ENCODE data around the gene STAMBPL1. TPM values are rescaled to one million over a fixed set of nuclear protein-coding genes. Genes with fewer than 3 reads are reported as not detected.

STAMBPL1 gene
- total RNA-seq, 1 donor from 2014 or later: 15.7 TPM

GRCh38 chr10:88853155-88853881, 26.7 kb upstream of the STAMBPL1 start:
- no peaks in the 10 kb centered on the region for H3K36me3 ChIP-seq
- intact Hi-C loops (cut with DNase I): no loop called here

GRCh38 chr10:88854684-88855083, 25.4 kb upstream of the STAMBPL1 start:
- no peak for DNase-seq (ENCODE audit: extremely low spot score in 2 of 2)
- Histone ChIP-seq H3K27ac (no peak overlapping the region), H3K4me3 (no peak overlapping the region), H3K4me1 (peaks cover 12% of the 10 kb centered on the region), H3K27me3 (no peaks in the 10 kb centered on the region), H3K36me3 (no peaks in the 10 kb centered on the region), H3K9me3 (no peaks in the 10 kb centered on the region)
- TF ChIP-seq POLR2AphosphoS5 (IDR thresholded peaks at IDR 0.05; ENCODE audit: insufficient read depth in 1 of 2, low read depth in 1 of 2): no peak
- TF ChIP-seq POLR2A (IDR thresholded peaks at IDR 0.05): no peak
- no peak for TF ChIP-seq CTCF (IDR thresholded peaks at IDR 0.05)
- intact Hi-C loops (cut with DNase I): no loop called here

More at GRCh38 chr10:88853155-88853881, 26.7 kb upstream of the STAMBPL1 start:
- H3K4me3 ChIP-seq: no peak overlapping the region
- TF ChIP-seq POLR2A (IDR thresholded peaks at IDR 0.05) (no peak), CTCF (IDR thresholded peaks at IDR 0.05) (no peak), POLR2AphosphoS5 (IDR thresholded peaks at IDR 0.05; ENCODE audit: insufficient read depth in 1 of 2, low read depth in 1 of 2) (no peak)
- H3K27ac ChIP-seq: no peak overlapping the region
- H3K9me3 ChIP-seq: no peaks in the 10 kb centered on the region
- DNase-seq (ENCODE audit: extremely low spot score in 2 of 2): no peak
- H3K27me3 ChIP-seq: no peaks in the 10 kb centered on the region
- H3K4me1 ChIP-seq: peaks cover 12% of the 10 kb centered on the region

GRCh38 chr10:88857831-88858230, 22.2 kb upstream of the STAMBPL1 start:
- Histone ChIP-seq H3K27ac (no peak overlapping the region), H3K27me3 (no peaks in the 10 kb centered on the region), H3K9me3 (no peaks in the 10 kb centered on the region), H3K4me1 (peaks cover 4% of the 10 kb centered on the region), H3K4me3 (no peak overlapping the region), H3K36me3 (no peaks in the 10 kb centered on the region)
- no peak for DNase-seq (ENCODE audit: extremely low spot score in 2 of 2)
- no peak for TF ChIP-seq POLR2AphosphoS5 (IDR thresholded peaks at IDR 0.05; ENCODE audit: insufficient read depth in 1 of 2, low read depth in 1 of 2)
- TF ChIP-seq CTCF (IDR thresholded peaks at IDR 0.05): no peak
- TF ChIP-seq POLR2A (IDR thresholded peaks at IDR 0.05): no peak
- intact Hi-C loops (cut with DNase I): no loop called here

- H3K9me3 ChIP-seq: no peaks in the 10 kb centered on the region
- peak in 1 of 2 donors; percentile 70 for TF ChIP-seq POLR2AphosphoS5 (IDR thresholded peaks at IDR 0.05; ENCODE audit: insufficient read depth in 1 of 2, low read depth in 1 of 2)
- TF ChIP-seq CTCF (IDR thresholded peaks at IDR 0.05): no peak
- no peaks in the 10 kb centered on the region for H3K27me3 ChIP-seq
- DNase-seq (ENCODE audit: extremely low spot score in 2 of 2): no peak
- no peak overlapping the region for H3K27ac ChIP-seq
- intact Hi-C loops (cut with DNase I): no loop called here
- no peak overlapping the region for H3K4me3 ChIP-seq
- no peaks in the 10 kb centered on the region for H3K4me1 ChIP-seq
- H3K36me3 ChIP-seq: no peaks in the 10 kb centered on the region
Observed at GRCh38 chr10:88858491-88858890, 21.6 kb upstream of the STAMBPL1 start.

GRCh38 chr10:88861036-88861435, 19.0 kb upstream of the STAMBPL1 start:
- intact Hi-C loops (cut with DNase I): no loop called here
- no peaks in the 10 kb centered on the region for H3K9me3 ChIP-seq
- no peak overlapping the region for H3K27ac ChIP-seq
- H3K36me3 ChIP-seq: no peaks in the 10 kb centered on the region
- H3K4me3 ChIP-seq: no peak overlapping the region
- H3K4me1 ChIP-seq: no peaks in the 10 kb centered on the region
- H3K27me3 ChIP-seq: no peaks in the 10 kb centered on the region
- no peak for DNase-seq (ENCODE audit: extremely low spot score in 2 of 2)
- TF ChIP-seq POLR2A (IDR thresholded peaks at IDR 0.05) (no peak), CTCF (IDR thresholded peaks at IDR 0.05) (no peak), POLR2AphosphoS5 (IDR thresholded peaks at IDR 0.05; ENCODE audit: insufficient read depth in 1 of 2, low read depth in 1 of 2) (no peak)

Data from vagina (tissue), 2 donors.